GM18519 (cell line): ENCODE results near the gene ANXA8L1.
"Not testable (repeated sequence)": the region's sequence is repeated elsewhere in the genome, so short reads cannot be mapped to it uniquely, and the experiment has no call there.

ENCODE experiments used
- ATAC-seq: cut with Tn5 transposase; IDR thresholded peaks from one replicate; pipeline ENCODE4 v1.9.1; 2021; ENCODE audit warnings: mild to moderate bottlenecking, moderate library complexity; ENCODE audit not compliant: unreplicated experiment, low FRiP score

Gene ANXA8L1

DNA sequence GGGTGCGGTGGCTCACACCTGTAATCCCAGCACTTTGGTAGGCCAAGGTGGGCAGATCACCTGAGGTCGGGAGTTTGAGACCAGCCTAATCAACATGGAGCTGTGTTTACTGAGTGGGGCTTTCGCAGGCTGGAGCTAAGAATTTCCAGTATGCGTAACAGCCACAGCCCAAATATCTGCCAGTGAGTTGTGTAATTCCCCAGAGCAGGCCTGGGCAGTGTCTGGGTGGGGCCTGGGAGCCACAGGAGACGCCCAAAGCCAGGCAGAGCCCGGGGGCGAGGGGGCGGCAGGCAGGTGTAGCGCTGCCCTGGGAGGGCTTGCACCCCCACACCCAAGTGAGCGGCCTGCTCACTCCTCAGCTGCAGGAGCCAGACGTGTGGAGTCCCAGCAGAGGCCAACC is at the start of gene ANXA8L1:
TSS of gene ANXA8L1 (plus strand) at position 371 of the 400 bp plus-strand sequence. CDS start 76 bp downstream, outside the sequence.
- ATAC-seq, result not testable (repeated sequence)

DNA sequence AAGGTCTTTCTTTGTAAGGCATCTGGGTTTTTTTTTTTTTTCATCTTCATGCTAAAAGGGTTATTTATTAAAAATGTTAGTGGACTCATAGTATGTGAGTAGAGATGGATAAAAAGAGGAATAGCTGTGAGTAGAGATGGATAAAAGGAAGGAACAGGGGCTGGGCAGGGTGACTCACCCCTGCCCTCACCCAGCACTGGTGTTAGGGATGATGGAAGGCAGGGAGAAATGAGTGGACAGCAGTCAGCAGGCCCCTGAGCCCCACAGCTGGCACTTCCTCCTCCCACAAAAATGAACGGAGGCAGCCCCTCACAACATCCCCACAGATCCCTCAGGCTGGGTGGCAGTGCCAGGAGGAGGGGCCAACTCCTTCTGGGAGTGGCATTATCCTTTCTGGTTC is 49.5 kb upstream of the ANXA8L1 start:
- no peak for ATAC-seq

DNA sequence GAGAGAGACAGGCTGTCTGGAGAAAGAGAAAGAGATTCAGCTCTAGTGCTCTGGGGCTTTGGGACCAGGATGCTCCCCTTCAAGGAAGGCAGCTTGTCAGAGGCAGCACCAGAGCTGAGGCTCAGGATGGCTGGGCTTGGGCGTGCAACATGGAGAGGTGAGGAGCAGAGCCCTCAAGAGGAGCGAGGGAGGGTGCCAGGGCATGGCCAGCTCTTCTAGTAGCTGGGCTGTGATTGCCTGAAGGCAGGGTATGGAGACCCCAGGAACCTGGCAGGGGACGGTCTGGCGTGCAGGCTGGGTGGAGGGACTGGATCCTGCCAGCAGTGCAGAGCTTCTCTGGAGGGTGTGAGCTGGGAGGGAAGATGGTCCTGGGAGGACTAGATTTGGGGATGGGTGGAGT is 48.6 kb upstream of the ANXA8L1 start:
- ATAC-seq, result no peak

GRCh38 chr10:46327685-46328084 is 47.9 kb upstream of the ANXA8L1 start:
- ATAC-seq, result no peak

DNA sequence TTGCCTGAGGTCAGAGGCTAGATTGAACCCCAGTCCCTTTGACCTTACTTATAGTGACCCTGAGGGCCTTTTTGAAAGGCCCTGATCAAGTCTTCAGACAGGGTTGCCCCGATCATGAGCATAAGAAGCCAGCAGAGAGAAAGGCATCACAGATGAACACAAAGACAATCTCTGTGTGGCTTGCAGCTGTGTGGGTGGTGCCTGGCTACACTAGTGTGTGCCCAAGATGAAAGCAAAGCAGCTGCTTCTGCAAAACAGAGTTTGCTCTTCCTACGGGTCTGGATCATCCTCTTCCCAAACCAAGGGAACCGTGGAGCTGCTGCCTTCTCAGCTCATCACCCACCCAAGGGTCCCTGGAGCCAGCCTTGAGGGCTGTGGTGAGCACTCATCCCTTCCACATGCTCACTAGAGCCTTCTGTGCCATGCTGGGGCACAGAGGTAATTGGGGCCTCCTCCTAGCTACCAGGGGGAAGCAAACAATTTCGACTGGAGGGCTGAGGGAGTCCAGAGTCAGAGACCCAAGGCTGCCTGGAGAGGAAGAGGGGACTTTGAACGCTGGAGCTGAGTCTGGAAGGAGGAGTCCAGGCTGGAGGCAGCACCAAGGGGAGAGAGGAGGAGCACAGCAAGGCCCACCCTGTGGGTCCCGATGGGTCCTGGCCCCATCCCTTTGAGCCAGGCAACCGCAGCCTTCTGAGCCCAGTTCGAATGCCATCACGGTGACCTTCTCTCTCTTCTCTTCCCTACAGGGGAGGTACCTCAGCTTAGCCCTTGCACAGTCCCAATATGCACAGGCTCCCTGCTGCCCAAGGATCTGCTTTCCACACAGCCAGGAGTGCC is 46.5 kb upstream of the ANXA8L1 start:
- no peak for ATAC-seq

DNA sequence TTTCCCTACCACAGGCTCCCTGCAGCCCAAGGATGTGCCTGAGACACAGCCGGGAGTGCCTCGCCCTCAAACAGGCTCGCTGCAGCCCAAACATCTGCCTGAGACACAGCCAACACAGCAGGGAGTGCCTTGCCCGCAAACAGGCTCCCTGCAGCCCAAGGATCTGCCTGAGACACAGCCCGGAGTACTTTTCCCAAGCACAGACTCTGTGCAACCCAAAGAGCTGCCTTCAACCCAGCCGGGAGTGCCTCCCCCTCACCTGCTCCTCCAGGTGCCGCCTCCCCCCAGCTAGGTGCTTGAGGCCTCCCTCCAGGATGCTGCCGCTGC is 45.9 kb upstream of the ANXA8L1 start:
- no peak for ATAC-seq

GRCh38 chr10:46330894-46331293 is 44.7 kb upstream of the ANXA8L1 start:
- no peak for ATAC-seq

- ATAC-seq, result not testable (repeated sequence)
These were observed 10.1 kb upstream of the ANXA8L1 start for GRCh38 chr10:46365484-46365883.

- not testable (repeated sequence) for ATAC-seq
These were observed 8.4 kb upstream of the ANXA8L1 start for GRCh38 chr10:46367209-46367608.

DNA sequence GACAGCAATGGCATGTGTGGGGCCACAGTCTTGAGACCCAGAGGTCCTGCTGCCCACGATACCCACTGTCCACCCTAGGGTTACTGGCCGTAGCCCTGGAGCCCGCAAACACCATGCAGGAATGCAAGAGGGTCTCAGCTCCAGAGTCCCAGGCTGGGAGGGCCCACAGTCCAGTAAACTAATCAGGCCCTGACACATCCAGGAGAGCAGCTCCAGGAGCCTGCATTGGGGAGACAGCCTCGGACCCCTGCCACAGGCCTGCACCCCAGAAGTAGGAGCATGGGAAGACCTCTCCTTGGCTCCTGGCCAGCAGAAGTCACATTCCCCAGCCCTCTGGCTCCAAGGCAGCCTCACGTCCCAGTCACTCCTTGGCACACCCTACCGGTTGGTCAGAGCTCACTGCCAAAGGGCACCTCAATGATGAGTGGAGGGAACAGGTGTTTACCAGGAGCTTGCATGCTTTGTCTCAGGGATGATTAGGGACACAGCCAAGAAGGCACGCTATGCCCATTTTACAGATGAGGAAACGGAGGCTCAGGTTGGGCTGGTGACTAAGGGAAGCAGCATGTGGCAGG is 7.8 kb upstream of the ANXA8L1 start:
- ATAC-seq, result not testable (repeated sequence)

DNA sequence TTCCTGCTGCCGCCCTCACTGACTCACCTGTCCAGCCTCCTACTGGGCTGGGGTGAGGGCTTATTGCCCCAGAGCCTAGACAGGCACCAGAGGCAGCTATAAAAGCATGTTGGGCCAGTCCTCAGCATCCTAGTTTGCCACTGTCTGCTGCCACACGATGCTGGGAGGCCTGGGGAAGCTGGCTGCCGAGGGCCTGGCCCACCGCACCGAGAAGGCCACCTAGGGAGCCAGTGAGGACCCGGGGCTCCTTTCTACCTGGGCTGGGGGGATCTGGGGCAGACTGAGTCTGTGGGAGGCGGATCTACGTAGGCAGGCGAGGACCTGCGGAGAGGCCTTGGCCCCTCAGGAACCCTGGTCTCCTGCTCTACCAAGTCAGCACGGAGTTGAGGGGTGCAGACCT is 6.6 kb upstream of the ANXA8L1 start:
- not testable (repeated sequence) for ATAC-seq

- not testable (repeated sequence) for ATAC-seq
These were observed 1.2 kb upstream of the ANXA8L1 start for GRCh38 chr10:46374410-46374809.

GRCh38 chr10:46377022-46377421 is 1.4 kb downstream of the ANXA8L1 start:
- not testable (repeated sequence) for ATAC-seq

- ATAC-seq, result not testable (repeated sequence)
These were observed 2.1 kb downstream of the ANXA8L1 start for GRCh38 chr10:46377651-46378050.

- ATAC-seq, result not testable (repeated sequence)
These were observed 2.5 kb downstream of the ANXA8L1 start for GRCh38 chr10:46378108-46378507.

- ATAC-seq, result not testable (repeated sequence)
These were observed 3.8 kb downstream of the ANXA8L1 start for GRCh38 chr10:46379233-46379848.

GRCh38 chr10:46385858-46386257 is 10.3 kb downstream of the ANXA8L1 start:
- ATAC-seq, result not testable (repeated sequence)

DNA sequence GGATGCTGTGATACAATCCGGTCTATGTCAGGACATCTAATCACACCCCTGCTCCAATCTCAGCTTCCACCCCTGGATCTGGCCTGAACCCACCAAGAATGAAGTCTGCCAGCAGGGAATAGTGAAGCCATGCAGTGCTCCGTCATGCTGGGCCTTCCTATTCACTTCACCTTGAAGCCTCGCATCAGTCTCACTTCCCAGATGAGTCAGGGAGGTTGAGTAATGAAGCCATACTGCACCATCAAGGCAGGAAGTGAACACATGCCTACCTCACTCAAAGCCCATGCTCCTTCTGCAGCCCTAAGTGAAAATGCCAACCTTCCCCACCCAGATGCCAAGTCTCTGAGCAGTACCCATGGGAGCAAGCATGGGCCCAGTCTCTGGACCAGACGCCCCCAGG is 11.1 kb downstream of the ANXA8L1 start:
- peak; percentile 56 for ATAC-seq

GRCh38 chr10:46387309-46387902 is 11.8 kb downstream of the ANXA8L1 start:
- not testable (repeated sequence) for ATAC-seq

DNA sequence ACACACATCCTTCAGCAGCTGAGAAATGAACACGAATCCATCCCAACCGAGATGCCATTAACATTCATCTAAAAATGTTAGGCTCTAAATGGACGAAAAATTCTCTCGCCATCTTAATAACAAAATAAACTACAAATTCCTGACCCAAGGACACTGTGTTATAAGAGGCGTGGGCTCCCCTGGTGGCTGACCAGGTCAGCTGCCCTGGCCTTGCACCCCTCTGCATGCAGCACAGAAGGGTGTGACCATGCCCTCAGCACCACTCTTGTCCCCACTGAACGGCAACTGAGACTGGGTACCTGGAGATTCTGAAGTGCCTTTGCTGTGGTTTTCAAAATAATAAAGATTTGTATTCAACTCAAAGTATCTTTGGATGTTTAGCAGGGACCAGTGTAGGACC is 15.8 kb downstream of the ANXA8L1 start:
- not testable (repeated sequence) for ATAC-seq
